ENCODE measurements around the gene PRAMEF14.
"Not testable (repeated sequence)": the region's sequence is repeated elsewhere in the genome, so short reads cannot be mapped to it uniquely, and the experiment has no call there.

DNA sequence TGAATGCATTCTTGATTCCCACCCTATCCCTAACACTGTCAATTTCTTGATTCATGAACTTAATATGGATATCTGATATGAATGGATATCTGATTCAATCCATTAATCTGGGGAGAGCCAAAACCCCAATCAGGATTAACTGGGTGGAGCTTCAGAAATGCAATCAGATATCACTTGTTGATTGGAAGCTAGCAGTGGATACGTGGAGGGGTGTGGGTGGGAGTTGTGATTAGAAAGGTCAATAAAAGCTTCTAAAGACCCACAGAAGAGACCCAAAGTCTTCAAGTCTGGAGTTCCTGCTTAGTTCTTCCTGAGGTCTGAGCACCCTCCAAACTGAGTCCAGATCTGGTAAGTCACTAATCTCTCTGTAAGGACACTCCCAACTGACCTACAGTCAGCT is 43.7 kb downstream of the PRAMEF14 start, which contains the start of gene PRAMEF33:
- TF ChIP-seq, protein P1, sequence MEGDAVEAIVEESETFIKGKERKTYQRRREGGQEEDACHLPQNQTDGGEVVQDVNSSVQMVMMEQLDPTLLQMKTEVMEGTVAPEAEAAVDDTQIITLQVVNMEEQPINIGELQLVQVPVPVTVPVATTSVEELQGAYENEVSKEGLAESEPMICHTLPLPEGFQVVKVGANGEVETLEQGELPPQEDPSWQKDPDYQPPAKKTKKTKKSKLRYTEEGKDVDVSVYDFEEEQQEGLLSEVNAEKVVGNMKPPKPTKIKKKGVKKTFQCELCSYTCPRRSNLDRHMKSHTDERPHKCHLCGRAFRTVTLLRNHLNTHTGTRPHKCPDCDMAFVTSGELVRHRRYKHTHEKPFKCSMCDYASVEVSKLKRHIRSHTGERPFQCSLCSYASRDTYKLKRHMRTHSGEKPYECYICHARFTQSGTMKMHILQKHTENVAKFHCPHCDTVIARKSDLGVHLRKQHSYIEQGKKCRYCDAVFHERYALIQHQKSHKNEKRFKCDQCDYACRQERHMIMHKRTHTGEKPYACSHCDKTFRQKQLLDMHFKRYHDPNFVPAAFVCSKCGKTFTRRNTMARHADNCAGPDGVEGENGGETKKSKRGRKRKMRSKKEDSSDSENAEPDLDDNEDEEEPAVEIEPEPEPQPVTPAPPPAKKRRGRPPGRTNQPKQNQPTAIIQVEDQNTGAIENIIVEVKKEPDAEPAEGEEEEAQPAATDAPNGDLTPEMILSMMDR (IDR thresholded peaks at IDR 0.05): not testable (repeated sequence)
- not testable (repeated sequence) for TF ChIP-seq POLR2A, POLR2AphosphoS5 (IDR thresholded peaks at IDR 0.05)
